ENCODE results near the gene TRIM56.
A peak's percentile ranks its signal among the peaks of the same experiment; 100 is the strongest.

Gene TRIM56

DNA sequence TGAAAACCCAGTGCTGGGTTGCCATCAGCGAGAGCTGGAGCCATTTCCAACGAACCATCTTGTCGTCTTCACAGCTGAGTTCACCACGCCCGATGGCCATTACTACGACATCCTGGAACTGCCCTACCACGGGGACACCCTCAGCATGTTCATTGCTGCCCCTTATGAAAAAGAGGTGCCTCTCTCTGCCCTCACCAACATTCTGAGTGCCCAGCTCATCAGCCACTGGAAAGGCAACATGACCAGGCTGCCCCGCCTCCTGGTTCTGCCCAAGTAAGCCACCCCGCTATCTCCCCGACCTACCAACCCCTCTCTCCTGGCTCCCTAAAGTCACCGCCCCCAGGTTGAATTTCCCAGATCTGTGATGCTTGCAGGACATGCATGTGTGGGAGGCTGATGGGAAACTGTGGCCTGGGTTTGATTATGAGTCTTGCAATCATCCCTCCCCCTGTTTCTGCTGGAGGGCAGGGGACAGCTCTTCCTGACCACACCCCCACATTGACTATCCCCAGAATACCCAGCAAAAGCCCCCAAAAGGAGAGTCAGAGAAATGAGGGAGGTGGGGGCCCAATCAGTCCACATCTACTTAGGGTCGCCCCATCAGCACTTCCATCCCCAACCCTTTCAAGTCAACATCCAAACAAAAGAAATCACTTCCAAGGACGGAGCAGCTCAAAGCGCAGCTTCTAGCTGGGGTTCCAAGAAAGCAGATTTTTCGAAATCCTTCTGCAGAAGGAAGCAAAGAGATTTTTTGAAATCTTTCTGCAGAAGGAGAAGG lies 48.5 kb downstream of the TRIM56 start:
- DNase-seq (ENCODE audit: low read depth), result peak; percentile 53

DNA sequence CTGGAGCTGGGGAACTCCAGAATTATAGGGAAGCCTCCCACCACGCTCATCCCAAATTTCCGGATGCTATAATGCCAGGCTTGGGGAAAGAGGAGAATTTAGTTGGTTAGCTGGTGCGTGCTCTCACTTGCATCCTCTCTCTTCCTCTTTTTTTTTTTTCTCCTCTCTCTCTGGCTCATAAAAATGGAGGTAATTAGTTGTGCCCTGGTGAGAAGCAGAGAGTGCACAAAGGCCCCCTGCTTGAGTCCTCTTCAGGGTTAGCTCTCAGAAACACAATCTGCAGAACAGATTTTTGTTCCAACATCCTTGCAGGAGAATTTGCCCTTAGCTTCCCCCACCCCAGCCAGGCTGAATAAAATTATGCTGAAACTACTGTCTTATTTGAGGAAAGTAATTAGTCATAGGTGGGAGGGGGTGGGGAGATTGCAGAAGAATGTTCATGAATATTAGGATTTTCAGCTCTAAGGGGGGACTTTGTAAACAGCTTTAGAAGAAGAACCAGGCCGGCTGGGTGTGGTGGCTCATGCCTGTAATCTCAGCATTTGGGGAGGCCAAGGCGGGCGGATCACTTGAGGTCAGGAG lies 49.2 kb downstream of the TRIM56 start:
- DNase-seq (ENCODE audit: low read depth), result peak; percentile 75

DNA sequence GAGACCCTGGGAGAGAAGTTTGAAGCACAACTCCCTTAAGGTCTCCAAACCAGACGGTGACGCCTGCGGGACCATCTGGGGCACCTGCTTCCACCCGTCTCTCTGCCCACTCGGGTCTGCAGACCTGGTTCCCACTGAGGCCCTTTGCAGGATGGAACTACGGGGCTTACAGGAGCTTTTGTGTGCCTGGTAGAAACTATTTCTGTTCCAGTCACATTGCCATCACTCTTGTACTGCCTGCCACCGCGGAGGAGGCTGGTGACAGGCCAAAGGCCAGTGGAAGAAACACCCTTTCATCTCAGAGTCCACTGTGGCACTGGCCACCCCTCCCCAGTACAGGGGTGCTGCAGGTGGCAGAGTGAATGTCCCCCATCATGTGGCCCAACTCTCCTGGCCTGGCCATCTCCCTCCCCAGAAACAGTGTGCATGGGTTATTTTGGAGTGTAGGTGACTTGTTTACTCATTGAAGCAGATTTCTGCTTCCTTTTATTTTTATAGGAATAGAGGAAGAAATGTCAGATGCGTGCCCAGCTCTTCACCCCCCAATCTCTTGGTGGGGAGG lies 52.5 kb downstream of the TRIM56 start:
- DNase-seq (ENCODE audit: low read depth), result no peak

DNA sequence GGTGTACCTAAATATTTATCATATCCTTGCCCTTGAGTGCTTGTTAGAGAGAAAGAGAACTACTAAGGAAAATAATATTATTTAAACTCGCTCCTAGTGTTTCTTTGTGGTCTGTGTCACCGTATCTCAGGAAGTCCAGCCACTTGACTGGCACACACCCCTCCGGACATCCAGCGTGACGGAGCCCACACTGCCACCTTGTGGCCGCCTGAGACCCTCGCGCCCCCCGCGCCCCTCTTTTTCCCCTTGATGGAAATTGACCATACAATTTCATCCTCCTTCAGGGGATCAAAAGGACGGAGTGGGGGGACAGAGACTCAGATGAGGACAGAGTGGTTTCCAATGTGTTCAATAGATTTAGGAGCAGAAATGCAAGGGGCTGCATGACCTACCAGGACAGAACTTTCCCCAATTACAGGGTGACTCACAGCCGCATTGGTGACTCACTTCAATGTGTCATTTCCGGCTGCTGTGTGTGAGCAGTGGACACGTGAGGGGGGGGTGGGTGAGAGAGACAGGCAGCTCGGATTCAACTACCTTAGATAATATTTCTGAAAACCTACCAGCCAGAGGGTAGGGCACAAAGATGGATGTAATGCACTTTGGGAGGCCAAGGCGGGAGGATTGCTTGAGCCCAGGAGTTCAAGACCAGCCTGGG lies 53.1 kb downstream of the TRIM56 start:
- peak; percentile 98 for DNase-seq (ENCODE audit: low read depth)

DNA sequence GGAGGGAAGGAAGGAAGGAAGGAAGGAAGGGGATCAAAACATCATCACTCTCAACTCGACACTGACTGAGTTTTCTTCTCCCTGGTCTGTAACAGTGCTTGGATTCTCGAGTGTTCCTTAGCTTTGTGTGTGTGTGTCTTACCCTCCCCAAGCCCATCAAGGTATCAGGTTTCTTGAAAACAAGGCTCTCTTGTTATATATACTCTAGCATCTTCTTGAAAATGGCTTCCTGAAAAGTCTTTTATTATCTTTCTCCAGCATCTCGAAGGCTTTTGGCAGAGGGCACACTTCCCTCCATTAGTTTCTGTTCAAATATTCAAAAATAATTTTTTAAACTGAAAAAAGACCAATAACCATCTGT lies 55.0 kb downstream of the TRIM56 start:
- peak; percentile 49 for DNase-seq (ENCODE audit: low read depth)

DNA sequence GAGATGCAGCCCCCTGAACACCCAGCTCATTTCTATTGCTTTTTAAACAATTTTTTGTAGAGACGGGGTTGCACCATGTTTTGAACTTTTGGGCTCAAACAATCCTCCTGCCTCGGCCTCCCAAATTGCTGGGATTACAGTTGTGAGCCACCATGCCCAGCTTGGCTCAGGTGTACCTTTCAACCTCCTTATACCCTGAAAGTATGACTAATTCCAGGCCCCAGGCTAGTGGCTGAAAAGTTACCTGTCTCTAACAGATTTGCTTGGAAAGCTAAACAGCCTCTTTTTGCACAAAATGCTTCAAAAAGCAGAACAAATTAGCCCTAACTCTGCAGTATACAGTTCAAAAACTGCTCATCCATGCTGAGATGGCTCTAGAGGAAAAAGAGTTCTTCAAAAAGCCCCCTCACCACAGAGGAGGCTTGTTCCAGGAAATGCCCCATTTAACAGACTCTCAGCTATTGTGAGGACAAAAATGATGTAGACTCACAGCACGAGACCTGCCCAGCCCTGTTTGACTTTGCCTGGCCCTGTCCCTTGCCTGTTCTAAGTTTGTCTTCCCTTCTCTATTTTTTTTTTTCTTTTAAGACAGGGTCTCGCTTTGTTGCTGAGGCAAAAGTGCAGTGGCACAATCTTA lies 55.6 kb downstream of the TRIM56 start:
- DNase-seq (ENCODE audit: low read depth), result no peak
